ENCODE data around the gene AGPAT2.

- TF ChIP-seq CTCF (IDR thresholded peaks at IDR 0.05; ENCODE audit: borderline replicate concordance, extremely low read depth, low read length, poor library complexity, severe bottlenecking) (no peak), EZH2 (IDR thresholded peaks at IDR 0.05; ENCODE audit: borderline replicate concordance, low read depth, low read length, severe bottlenecking) (no peak)
Measured at GRCh38 chr9:136645352-136645902, 41.8 kb downstream of the AGPAT2 start.

All from DND-41 (cell line).